Stomach (tissue), 9 donors: ENCODE data around the gene FLRT1. TPM values are rescaled to one million over a fixed set of nuclear protein-coding genes. Genes with fewer than 3 reads are reported as not detected.
A peak's percentile ranks its signal among the peaks of the same experiment; 100 is the strongest.

Experiments used
- DNase-seq, 2 donors: peaks; one replicate each; pipeline versions ENCODE4 v3.0.0 to v3.0.0-alpha.2; 2013 to 2019
- H3K27ac ChIP-seq, 5 donors: fragments of 200-600 bp in 4 of 5; sonication (generic) in 4 of 5; one replicate each; pipeline ENCODE4 v1.5.1; 2013 to 2019; ENCODE audit warnings: mild to moderate bottlenecking in 1 of 5, moderate library complexity in 1 of 5
- H3K27me3 ChIP-seq, 3 donors: fragments of 200-600 bp; sonication (generic); one replicate each; pipeline ENCODE4 v1.5.1; 2017 to 2019; ENCODE audit warnings: mixed run types in 1 of 3
- H3K36me3 ChIP-seq, 4 donors: fragments of 200-600 bp; sonication (generic); 1 replicate in 3 of 4; 2 replicates in 1 of 4; pipeline ENCODE4 v1.5.1; 2016 to 2019
- H3K4me1 ChIP-seq, 4 donors: fragments of 200-600 bp; sonication (generic); one replicate each; pipeline ENCODE4 v1.5.1; 2016 to 2019
- H3K4me3 ChIP-seq, 4 donors: fragments of 200-600 bp; sonication (generic) in 3 of 4; one replicate each; pipeline ENCODE4 v1.5.1; 2016 to 2019; ENCODE audit warnings: mild to moderate bottlenecking in 1 of 4
- H3K9me3 ChIP-seq, 4 donors: fragments of 200-600 bp; sonication (generic); one replicate each; pipeline ENCODE4 v1.5.1; 2016 to 2019
- EP300 ChIP-seq: sonication (generic); formaldehyde crosslinking; IDR thresholded peaks from one replicate; pipeline ENCODE4 v1.6.1; 2017; ENCODE audit warnings: antibody characterized with exemption
- POLR2A ChIP-seq, 4 donors: fragments of 450-650 bp; IDR thresholded peaks; one replicate each; pipeline ENCODE4 v1.6.1; 2016; ENCODE audit warnings: antibody characterized with exemption in 4 of 4, control low read depth in 2 of 4, mild to moderate bottlenecking in 1 of 4, moderate library complexity in 1 of 4
- POLR2AphosphoS5 ChIP-seq, 3 donors: sonication (generic); formaldehyde crosslinking; IDR thresholded peaks; one replicate each; pipeline ENCODE4 v1.6.1; 2016; ENCODE audit warnings: antibody characterized with exemption in 3 of 3
- WGBS, 5 donors: extraction: QIAGEN DNeasy Blood & Tissue Kit in 3 of 5; methylation state at CpG; one replicate each; pipeline versions ENCODE4 v1.1.5 to v1.1.7; 2013 to 2018; 5-methylcytosine and 5-hydroxymethylcytosine counted together
- intact Hi-C: fragments of 100-400 bp; cut with DNase I; formaldehyde crosslinking; loops from one replicate; pipeline ENCODE4 v1.15.1; 2023; ENCODE audit warnings: low total_unique reads
- polyA plus RNA-seq, 3 donors: library from polyadenylated mRNA; stranded (reverse); fragments of 200-250 nt; gene quantifications; one replicate each; pipeline ENCODE4 v1.2.3, GENCODE V29; 2013
- total RNA-seq, 5 donors: library from RNA; depleted of rRNA; stranded (reverse); fragments of >200 nt; gene quantifications; one replicate each; pipeline versions ENCODE4 v1.1.0 to v1.2.3, GENCODE V29; 2014 to 2016
- TF ChIP-seq, protein P1 (sequence below), 7 experiments: fragments of 450-650 bp in 4 of 7; fragments of 200-600 bp in 3 of 7; sonication (generic) in 3 of 7; IDR thresholded peaks; one replicate each; pipeline ENCODE4 v1.5.1; 2016 to 2019; ENCODE audit warnings: antibody characterized with exemption in 7 of 7, control low read depth in 2 of 7, mild to moderate bottlenecking in 1 of 7
- donor health status: healthy with polysubstance abuse.
- donor health status: Bipolar disorder and iron deficiency.
- donor health status: healthy.

FLRT1 gene
- total and polyA plus RNA-seq, 8 donors, result 0.12 to 1.3 (median 0.51) TPM; not detected in 4

DNA sequence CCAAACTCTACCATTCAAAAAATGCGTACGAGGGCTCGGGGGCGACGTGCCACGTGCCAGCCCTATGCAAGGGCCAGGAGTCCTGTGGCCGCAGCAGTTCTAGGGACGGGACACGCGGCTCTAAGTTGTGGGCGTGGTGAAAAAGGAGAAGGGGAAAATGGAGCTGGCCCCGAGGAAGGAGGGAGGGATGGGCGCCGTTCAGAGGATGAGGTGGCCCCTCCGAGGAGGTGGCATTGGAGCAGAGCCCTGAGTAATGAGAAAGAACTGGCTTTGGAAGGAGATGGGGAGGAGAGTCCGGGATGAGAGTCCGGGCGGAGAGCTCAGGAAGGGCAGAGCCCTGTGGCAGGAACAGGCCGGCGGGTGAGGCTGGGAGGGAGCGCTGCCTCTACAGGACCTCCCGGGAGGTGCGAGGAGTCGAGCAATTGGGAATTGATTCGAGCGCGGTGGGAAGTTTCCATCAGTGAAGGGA is 28.5 kb upstream of the FLRT1 start:
- no peaks in the 10 kb centered on the region for H3K36me3 ChIP-seq
- intact Hi-C loops, result no loop called here
- peaks cover 15 to 27% (median 21%) of the 10 kb centered on the region in 4 donors for H3K4me1 ChIP-seq
- peak in 1 of 2 donors; percentile 63 for DNase-seq
- 1 to 5% (median 3%) methylated on average over 20 to 27 of the region's 27 CpGs for whole genome bisulfite sequencing, 5 donors
- no peaks in the 10 kb centered on the region for H3K9me3 ChIP-seq
- peaks cover 0 to 32% (median 0%) of the 10 kb centered on the region in 3 donors for H3K27me3 ChIP-seq
- no peak for TF ChIP-seq POLR2AphosphoS5 (IDR thresholded peaks at IDR 0.05)
- TF ChIP-seq, protein P1, sequence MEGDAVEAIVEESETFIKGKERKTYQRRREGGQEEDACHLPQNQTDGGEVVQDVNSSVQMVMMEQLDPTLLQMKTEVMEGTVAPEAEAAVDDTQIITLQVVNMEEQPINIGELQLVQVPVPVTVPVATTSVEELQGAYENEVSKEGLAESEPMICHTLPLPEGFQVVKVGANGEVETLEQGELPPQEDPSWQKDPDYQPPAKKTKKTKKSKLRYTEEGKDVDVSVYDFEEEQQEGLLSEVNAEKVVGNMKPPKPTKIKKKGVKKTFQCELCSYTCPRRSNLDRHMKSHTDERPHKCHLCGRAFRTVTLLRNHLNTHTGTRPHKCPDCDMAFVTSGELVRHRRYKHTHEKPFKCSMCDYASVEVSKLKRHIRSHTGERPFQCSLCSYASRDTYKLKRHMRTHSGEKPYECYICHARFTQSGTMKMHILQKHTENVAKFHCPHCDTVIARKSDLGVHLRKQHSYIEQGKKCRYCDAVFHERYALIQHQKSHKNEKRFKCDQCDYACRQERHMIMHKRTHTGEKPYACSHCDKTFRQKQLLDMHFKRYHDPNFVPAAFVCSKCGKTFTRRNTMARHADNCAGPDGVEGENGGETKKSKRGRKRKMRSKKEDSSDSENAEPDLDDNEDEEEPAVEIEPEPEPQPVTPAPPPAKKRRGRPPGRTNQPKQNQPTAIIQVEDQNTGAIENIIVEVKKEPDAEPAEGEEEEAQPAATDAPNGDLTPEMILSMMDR (IDR thresholded peaks at IDR 0.05), result peak in 1 of 7 experiments; percentile 3
- peak overlapping the region in 3 of 5 donors; percentile 30 to 58 (median 43) for H3K27ac ChIP-seq
- H3K4me3 ChIP-seq, result peak overlapping the region; percentile 35 to 51 (median 42)

DNA sequence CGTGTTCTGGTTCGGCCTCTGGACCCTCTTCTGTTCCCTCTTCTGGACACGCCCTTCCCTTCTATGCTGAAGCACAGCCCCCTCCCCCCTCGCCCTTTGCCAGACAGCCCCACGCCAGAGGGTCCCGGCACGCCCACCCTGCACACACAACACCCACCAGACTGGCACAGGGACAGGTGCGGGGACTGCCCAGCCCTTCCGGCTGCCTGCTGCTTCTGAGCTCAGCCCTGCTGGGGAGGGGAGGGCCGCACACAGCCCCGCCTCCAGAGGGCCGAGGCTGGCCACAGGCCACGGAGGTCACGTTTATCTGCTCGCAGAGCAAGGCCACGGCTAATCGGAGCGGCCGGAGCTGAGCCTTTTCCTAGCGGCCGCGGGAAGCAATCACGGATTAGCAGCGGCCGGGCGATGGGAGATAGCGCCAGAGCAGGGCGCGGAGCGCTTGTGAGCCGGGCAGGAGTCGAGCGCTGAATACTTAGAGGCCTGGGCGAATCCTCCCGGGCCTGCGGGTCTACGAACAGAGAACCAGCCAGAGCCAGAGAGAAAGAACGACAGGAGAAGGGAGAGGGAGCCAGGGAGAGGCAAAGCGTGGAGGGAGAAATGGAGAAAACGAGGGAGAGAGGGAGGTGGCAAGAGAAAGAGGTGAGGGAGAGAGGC is 28.0 kb upstream of the FLRT1 start:
- WGBS, 5 donors, result 3 to 12% (median 4%) methylated on average over 31 to 40 of the region's 40 CpGs

DNA sequence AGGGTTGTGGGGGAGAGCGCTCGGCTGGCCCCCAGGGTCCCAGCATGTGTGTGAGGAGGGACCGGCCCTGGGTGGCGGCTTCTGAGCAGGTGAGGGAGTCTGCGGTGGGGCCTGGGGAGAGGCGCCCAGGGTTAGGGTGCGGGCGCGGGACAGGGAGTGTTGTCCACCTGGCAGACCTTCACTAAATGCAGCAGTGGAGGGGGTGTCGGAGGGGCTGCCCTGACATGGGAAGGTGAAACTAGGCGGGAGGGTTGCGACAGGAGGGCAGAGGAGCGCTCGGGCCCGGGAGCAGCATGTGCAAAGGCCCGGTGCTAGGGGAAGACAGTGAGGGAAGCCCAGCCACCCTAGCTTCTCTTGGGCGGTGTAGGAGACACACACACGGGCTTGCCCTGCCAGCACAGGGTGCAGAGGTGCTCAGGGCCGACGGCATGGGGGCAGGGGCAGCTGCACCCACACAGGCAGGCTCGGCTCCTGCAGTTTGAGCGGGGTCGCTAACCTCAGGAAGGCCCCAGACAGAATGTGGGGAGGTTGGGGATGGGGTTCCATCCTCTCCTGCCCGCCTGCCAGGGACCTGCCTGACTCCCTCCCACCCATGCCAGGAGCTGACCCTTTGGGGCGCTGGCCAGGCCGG is 27.3 kb upstream of the FLRT1 start:
- Histone ChIP-seq H3K4me1 (peaks cover 15 to 27% (median 20%) of the 10 kb centered on the region in 4 donors), H3K4me3 (peak overlapping the region in 2 of 4 donors; percentile 35 to 51), H3K36me3 (no peaks in the 10 kb centered on the region), H3K27me3 (peaks cover 0 to 28% (median 0%) of the 10 kb centered on the region in 3 donors), H3K9me3 (no peaks in the 10 kb centered on the region), H3K27ac (peak overlapping the region in 2 of 5 donors; percentile 43 to 58)
- TF ChIP-seq, protein P1 (IDR thresholded peaks at IDR 0.05), result no peak
- no peak for TF ChIP-seq EP300
- TF ChIP-seq POLR2AphosphoS5 (IDR thresholded peaks at IDR 0.05), result no peak
- TF ChIP-seq POLR2A (IDR thresholded peaks at IDR 0.05), result no peak
- 87 to 91% (median 90%) methylated on average over 20 to 26 of the region's 26 CpGs for WGBS, 5 donors
- intact Hi-C loops, result no loop called here
- DNase-seq, result no peak

More for the DNA sequence above, 28.0 kb upstream of the FLRT1 start:
- H3K4me3 ChIP-seq, result peak overlapping the region; percentile 35 to 51 (median 42)
- TF ChIP-seq, protein P1 (IDR thresholded peaks at IDR 0.05), result peak in 4 of 7 experiments; percentile 28 to 46 (median 31)
- TF ChIP-seq POLR2AphosphoS5 (IDR thresholded peaks at IDR 0.05) (peak; percentile 21 to 66 (median 35)), EP300 (no peak)
- intact Hi-C loops, result no loop called here
- H3K9me3 ChIP-seq, result no peaks in the 10 kb centered on the region
- peak; percentile 83 to 91 for DNase-seq
- H3K4me1 ChIP-seq, result peaks cover 15 to 27% (median 20%) of the 10 kb centered on the region in 4 donors
- no peaks in the 10 kb centered on the region for H3K36me3 ChIP-seq
- H3K27me3 ChIP-seq, result peaks cover 0 to 31% (median 0%) of the 10 kb centered on the region in 3 donors
- H3K27ac ChIP-seq, result peak overlapping the region in 3 of 5 donors; percentile 30 to 58 (median 43)

DNA sequence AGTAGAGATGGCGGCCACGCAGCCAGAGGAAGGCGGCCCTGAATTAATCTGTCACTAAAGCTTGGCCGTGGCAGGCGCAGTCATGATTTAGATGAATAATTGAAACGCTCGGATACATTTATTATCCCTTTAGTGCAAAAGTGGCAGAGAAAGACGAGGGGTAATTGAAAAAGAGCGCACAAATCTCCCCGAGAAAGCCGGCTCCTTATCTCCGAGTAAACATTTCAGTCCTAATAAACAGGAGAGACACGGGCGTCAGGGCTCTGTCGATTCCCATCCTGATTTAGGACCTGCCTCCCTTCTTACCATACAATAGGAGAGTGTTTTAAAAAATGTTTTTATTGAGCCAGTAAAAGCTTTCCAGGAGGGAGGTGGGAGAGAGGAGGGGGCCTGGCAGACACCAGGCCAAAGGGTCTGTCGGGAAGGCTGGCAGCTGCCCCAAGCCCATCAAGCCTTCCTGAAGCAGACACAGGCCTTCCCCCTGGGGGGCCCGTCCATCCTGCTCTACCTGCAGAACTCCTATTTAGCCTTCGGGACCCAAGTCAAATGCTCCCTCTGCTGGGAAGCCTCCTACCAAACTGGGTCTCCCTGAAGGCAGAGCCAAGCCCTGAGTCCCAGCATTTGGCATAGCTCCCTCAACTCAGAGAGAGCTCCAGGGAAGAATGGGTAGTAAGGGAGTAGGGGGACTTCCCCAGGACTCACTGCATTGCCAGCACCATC is 26.7 kb upstream of the FLRT1 start:
- Histone ChIP-seq H3K9me3 (no peaks in the 10 kb centered on the region), H3K4me3 (no peak overlapping the region), H3K4me1 (peaks cover 15 to 27% (median 20%) of the 10 kb centered on the region in 4 donors), H3K27ac (no peak overlapping the region), H3K36me3 (no peaks in the 10 kb centered on the region), H3K27me3 (peaks cover 0 to 28% (median 0%) of the 10 kb centered on the region in 3 donors)
- intact Hi-C loops, result no loop called here
- 82 to 89% (median 87%) methylated on average over 18 of the region's 18 CpGs for WGBS, 5 donors
- no peak for DNase-seq
- TF ChIP-seq, protein P1 (IDR thresholded peaks at IDR 0.05), result no peak
- TF ChIP-seq POLR2A (IDR thresholded peaks at IDR 0.05), result no peak
- no peak for TF ChIP-seq EP300
- no peak for TF ChIP-seq POLR2AphosphoS5 (IDR thresholded peaks at IDR 0.05)
